Measurements from ENCODE around the gene RBM4.

The RBM4 gene

GRCh38 chr11:66691311-66691980 lies 52.9 kb downstream of the RBM4 start:
- no peak for DNase-seq

GRCh38 chr11:66692446-66692845 lies 53.9 kb downstream of the RBM4 start:
- no peak for DNase-seq

- DNase-seq = no peak
Observed at GRCh38 chr11:66692871-66693331, 54.4 kb downstream of the RBM4 start.

- DNase-seq = no peak
Observed at GRCh38 chr11:66693356-66694055, 55.0 kb downstream of the RBM4 start.

GRCh38 chr11:66694056-66694410 lies 55.5 kb downstream of the RBM4 start:
- DNase-seq = no peak

GRCh38 chr11:66694732-66695207 lies 56.3 kb downstream of the RBM4 start:
- DNase-seq = peak; percentile 49 to 76 (median 74)
